Measurements from ENCODE around the gene NINL.
"Not testable (repeated sequence)": the region's sequence is repeated elsewhere in the genome, so short reads cannot be mapped to it uniquely, and the experiment has no call there.

The NINL gene

DNA sequence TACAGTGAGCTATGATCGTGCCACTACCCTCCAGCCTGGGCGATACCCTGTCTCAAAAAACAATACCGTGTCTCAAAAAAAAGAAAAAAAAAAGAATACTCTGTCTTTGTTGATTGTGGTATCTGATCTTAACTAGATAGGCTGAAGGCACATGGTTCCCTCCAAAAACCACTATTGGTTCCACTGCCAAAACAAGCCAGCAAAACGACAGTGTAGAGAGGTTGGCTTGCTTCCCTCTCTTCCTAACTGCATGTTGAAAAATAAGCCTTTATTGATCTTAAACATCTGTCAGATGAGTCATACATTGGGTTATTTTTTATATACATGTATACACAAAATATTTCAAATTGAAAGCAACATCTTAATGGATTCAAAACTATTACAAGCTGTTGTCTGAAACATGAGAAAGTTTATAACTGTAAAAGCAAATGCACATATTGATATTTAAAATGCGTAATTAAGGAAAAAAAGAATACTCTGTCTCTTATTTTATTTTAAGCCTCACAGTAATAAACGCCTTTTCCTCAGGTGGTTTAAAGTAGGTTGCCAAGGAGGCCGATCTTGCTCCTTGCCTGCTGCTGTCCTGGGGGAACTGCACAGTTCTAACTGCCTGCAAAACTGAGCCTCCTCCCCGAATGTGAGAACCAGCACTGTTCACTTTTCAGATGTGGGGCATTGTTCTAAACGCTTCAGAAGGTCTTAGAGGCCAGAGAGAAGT, 7.0 kb upstream of the NINL start:
- no peak for DNase-seq (ENCODE audit: low spot score)

DNA sequence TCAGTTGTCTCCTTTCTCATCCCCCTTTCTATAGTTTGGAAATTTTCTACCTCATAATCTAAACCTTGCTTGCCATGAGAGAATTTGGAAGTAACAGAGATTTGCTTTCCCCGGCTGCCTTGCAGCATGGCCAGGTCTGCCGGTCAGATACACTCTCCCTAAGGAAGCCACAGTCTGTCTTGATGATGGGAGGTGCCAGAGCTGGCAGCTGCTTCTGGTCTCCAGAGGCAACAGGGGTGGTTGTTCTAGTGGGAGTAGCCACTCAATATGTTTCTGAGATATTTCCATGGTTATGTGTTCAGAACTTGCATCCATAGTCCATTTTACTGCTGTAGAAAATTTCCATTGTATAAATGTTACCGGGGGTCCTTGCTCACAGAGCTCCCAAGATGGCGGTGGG, 5.4 kb upstream of the NINL start:
- not testable (repeated sequence) for DNase-seq (ENCODE audit: low spot score)

- DNase-seq (ENCODE audit: low spot score): no peak
Measured at GRCh38 chr20:25588491-25588890, 3.2 kb upstream of the NINL start.

DNA sequence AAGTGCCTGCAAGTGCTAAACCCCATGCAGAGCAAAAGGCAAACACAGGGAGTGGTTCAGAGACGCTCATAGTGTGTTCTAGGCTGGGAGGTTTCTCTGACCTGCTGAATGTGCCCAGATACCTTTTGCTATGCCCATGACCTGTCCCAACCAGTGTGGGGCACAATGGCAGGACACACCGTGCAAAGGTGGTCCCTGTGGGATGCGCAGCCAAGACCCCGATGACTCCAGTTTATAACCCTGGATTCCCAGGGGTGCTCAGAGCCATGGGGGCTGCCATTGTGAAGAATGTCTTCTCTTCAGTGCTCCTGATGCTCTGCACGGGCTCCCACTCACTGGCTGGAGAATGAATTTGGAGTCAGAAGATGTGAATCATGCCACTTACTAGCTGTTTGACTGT, 2.2 kb upstream of the NINL start:
- no peak for DNase-seq (ENCODE audit: low spot score)

DNA sequence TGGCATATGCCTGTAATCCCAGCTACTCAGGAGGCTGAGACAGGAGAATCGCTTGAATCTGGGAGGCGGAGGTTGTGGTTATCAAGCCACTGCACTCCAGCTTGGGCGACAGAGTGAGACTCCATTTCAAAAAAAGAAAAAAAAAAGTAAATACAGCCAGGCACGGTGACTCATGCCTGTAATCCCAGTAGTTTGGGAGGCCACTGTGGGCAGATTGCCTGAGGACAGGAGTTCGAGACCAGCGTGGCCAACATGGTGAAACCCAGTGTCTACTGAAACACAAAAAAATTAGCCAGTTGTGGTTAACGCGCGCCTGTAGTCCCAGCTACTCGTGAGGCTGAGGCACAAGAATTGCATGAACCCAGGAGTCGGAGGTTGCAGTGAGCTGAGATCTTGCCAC, 1.5 kb upstream of the NINL start:
- no peak for DNase-seq (ENCODE audit: low spot score)

DNA sequence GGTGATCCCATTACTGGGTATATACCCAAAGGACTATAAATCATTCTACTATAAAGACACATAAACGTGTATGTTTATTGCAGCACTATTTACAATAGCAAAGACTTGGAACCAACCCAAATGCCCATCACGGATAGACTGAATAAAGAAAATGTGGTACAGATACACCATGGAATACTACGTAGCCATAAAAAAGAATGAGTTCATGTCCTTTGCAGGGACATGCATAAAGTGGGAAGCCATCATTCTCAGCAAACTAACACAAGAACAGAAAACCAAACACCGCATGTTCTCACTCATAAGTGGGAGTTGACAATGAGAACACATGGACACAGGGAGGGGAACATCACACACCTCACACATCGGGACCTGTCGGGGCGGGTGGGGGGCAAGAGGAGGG, 1.7 kb downstream of the NINL start:
- DNase-seq (ENCODE audit: low spot score): not testable (repeated sequence)

DNA sequence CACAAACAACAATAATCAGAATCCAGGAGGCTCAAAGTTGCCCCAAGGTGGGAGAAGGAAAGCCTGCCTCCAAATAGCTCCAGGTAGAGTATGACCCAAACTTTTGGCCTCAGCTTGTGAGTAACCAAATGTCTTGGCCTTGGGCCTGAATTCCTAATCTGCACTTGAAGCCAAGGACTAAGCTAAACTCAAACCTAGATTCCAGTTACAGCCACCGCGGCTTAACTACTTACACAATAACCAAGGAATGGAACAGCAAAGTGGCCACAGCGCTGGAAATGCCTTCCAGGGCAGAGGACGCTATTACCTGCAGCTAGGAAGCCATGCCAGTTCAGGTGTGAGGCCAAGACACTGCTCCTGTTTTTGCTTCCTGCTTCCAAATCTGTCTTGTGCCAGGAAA, 4.6 kb downstream of the NINL start:
- no peak for DNase-seq (ENCODE audit: low spot score)

GRCh38 chr20:25579081-25579770, 6.1 kb downstream of the NINL start:
- no peak for DNase-seq (ENCODE audit: low spot score)

GRCh38 chr20:25576783-25577530, 8.4 kb downstream of the NINL start:
- DNase-seq (ENCODE audit: low spot score): no peak

DNA sequence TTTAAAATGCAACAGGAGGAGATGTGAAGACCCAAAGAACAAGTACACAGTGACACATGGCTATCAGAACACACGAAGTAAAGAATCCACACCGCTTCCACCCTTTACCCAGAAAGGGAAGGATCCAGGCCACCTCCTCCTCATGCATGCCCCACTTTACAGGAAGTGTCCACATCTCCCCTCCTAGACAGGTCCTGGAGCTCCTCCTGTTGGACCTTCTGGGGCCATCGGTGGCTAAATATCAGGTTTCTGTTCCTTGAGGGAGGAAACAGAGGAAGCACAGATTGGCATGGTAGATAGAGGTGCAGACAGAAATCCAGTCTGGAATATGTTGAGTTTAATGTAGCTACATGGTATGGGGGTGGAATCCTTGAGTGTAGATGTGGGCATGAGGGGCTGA, 10.9 kb downstream of the NINL start:
- no peak for DNase-seq (ENCODE audit: low spot score)

GRCh38 chr20:25573288-25574251, 11.8 kb downstream of the NINL start:
- no peak for DNase-seq (ENCODE audit: low spot score)

DNA sequence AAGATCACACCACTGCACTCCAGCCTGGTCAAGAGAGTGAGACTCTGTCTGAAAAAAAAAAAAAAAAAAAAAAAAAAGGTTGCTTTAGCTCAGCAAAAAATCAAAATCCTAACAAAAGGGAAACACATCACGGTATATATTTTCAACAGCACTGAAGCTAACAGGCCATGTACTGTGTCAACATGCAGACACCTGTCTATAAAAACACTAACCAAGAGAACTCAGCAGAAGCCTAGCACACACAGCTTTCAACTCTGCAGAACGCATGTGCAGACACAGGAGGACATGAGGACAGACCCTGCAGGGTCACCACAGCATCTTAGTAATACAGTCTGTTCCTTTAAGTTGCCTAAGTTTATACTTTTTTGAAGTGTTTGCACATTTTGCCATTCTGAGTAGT, 13.5 kb downstream of the NINL start:
- DNase-seq (ENCODE audit: low spot score): no peak

DNA sequence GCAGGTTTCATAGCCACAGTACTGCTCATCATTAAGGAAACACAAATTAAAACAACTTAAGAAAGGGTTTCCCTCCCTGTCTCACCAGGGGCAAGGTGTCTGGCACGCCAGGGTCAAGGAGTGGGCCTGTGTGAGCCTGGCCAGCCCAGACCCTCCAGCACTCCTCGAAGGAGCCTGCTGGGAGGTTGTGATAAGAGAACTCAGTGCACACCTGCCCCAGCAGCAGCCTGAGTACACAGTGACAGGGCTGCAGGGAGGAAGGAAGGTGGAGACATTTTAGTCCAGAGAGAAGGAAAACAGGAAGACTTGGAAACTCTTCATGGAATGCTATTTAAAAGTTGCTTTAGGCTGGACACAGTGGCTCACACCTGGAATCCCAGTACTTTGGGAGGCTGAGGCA, 14.1 kb downstream of the NINL start:
- DNase-seq (ENCODE audit: low spot score): no peak

DNA sequence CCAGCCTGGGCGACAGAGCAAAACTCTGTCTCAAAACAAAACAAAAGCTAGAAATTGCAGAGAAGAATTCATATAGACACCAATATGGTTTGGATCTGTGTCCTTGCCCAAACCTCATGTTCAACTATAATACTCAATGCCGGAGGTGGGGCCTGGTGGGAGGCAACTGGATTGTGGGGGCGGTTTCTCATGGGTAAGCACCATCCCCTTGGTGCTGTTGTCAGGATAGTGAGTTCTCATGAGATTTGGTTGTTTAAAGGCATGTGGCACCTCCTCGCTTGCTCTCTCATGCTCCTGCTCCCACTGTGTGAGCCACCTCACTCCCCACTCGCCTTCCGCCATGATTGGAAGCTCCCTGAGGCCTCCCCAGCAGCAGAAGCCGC, 15.2 kb downstream of the NINL start:
- no peak for DNase-seq (ENCODE audit: low spot score)

DNA sequence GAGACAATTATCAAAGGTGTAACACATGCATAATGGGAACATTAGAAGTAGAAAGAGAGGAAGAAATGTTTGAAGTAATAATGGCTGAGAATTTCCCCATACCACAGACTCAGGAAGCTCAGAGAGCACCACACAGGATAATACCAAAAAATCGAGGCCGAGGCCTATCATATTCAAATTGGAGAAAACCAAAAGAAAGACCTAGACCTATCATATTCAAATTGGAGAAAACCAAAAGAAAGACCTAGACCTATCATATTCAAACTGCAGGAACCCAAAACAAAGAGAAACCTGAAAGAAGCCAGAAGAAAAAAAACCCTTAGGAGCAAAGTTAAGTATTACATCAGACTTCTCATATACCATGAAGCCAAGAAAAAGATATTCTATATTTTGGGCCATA, 18.0 kb downstream of the NINL start:
- DNase-seq (ENCODE audit: low spot score): no peak

- DNase-seq (ENCODE audit: low spot score): no peak
Measured at GRCh38 chr20:25566821-25567220, 18.5 kb downstream of the NINL start.

DNA sequence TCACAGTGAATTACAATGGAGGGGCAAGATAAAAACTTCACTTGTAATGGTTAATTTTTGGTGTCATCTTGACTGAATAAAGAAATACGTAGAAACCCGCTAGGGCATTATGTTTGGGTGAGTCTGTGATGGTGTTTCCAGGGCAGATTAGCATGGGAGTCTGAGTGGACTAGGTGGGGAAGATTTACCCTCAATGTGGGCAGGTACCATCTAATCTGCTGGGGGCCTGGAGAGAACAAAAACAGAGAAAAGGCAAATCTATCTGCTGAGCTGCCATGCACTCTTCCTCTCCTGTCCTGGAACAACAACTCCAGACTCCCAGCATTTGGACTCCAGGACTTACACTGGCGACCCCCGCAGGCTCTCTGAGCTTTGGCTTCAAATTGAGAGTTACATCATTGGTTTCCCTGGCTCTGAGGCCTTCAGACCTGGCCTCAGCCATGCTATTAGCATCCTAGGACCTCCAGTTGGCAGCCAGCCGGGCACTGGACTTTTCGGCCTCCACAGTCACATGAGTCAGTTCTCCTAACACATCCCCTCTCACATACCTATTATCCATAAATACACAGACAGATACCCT, 19.7 kb downstream of the NINL start:
- no peak for DNase-seq (ENCODE audit: low spot score)

DNA sequence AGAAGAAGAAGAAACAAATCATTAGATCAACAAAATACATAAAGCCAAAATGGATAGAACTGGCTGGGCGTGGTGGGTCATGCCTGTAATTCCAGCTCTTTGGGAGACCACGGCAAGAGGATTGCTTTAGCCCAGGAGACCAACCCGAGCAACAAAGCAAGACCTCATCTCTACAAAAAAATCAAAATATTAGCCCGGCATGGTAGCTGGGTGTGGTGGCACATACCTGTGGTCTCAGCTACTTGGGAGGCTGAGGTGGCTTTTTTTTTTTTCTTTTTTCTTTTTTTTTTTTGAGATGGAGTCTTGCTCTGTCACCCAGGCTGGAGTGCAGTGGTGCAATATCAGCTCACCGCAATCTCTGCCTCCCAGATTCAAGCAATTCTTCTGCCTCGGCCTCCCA, 21.5 kb downstream of the NINL start:
- DNase-seq (ENCODE audit: low spot score): no peak

DNA sequence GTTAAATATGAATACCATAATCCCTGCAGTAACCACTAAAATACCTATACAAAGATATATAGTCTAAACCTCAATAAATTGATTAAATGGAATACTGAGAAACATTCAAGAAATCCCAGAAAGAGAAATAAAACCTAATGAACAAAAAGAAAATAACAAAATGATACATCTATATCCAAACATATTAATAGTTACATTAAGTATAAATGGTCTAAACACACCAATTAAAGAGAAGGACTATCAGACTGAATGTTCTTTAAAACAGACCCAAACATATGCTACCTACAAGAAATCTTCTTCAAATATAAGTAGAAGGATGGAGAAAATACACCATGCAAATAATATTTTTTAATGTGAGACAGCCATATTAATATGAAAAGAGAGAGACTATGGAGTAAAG, 22.0 kb downstream of the NINL start:
- no peak for DNase-seq (ENCODE audit: low spot score)

DNA sequence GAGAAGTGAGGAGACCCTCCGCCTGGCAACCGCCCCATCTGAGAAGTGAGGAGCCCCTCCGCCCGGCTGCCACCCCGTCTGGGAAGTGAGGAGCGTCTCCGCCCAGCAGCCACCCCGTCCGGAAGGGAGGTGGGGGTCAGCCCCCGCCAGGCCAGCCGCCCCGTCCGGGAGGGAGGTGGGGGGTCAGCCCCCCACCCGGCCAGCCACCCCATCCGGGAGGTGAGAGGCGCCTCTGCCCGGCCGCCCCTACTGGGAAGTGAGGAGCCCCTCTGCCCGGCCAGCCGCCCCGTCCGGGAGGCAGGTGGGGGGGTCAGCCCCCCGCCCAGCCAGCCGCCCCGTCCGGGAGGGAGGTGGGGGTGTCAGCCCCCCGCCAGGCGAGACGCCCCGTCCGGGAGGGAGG, 23.6 kb downstream of the NINL start:
- not testable (repeated sequence) for DNase-seq (ENCODE audit: low spot score)

DNA sequence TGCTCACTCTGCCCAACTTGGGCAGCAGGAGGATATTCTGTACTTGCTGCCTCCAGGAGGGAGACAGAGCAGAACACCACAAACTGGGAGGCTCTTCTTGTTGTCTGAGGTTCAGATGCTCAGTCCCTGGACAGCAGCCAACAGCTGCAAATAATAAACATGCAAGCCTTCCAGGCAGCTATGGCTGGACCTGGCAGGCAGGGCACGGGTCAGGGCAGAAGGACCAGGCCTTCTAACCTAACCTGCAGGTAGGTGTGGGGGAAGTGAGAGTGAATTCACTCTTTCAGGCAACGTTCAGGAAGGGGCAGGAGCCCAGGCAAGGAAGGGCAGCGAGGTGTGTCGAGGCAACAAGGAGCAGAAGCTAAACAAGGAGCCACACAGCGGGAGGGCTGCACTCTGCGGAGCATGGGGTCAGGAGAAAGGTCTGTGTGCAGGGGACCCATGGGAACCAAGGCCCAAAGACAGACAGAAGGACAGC, 31.5 kb downstream of the NINL start:
- DNase-seq (ENCODE audit: low spot score): no peak

GRCh38 chr20:25552977-25553376, 32.4 kb downstream of the NINL start:
- no peak for DNase-seq (ENCODE audit: low spot score)

All from D341Med (cell line).